Right lobe of liver (tissue), 6 donors: ENCODE results near the gene BIK. TPM values are rescaled to one million over a fixed set of nuclear protein-coding genes. Genes with fewer than 3 reads are reported as not detected.

Experiments
- ATAC-seq, 4 donors: fragments of 200-7000 bp; cut with Tn5 transposase; one replicate each; pipeline ENCODE4 v1.9.1; 2020; ENCODE audit warnings: mild to moderate bottlenecking in 4 of 4, moderate library complexity in 4 of 4
- DNase-seq, 3 donors: peaks; one replicate each; pipeline ENCODE4 v3.0.0-alpha.2; 2020
- H3K27ac ChIP-seq, 3 donors: fragments of 200-600 bp; one replicate each; pipeline ENCODE4 v1.8.0; 2022
- H3K27me3 ChIP-seq, 2 donors: fragments of 200-600 bp; one replicate each; pipeline ENCODE4 v1.8.0; 2022
- H3K36me3 ChIP-seq, 4 donors: fragments of 200-600 bp; sonication (generic) in 1 of 4; one replicate each; pipeline versions ENCODE4 v1.5.1 to v1.8.0; 2017 to 2022; ENCODE audit warnings: control low read depth in 1 of 4
- H3K4me1 ChIP-seq, 4 donors: fragments of 200-600 bp; sonication (generic) in 1 of 4; one replicate each; pipeline versions ENCODE4 v1.5.1 to v1.8.0; 2017 to 2022; ENCODE audit warnings: control low read depth in 1 of 4
- H3K4me3 ChIP-seq, 3 donors: fragments of 200-600 bp; one replicate each; pipeline ENCODE4 v1.8.0; 2022
- H3K9me3 ChIP-seq, 4 donors: fragments of 200-600 bp; sonication (generic) in 1 of 4; one replicate each; pipeline versions ENCODE4 v1.5.1 to v1.8.0; 2017 to 2022; ENCODE audit warnings: control low read depth in 1 of 4
- POLR2A ChIP-seq: fragments of 450-650 bp; IDR thresholded peaks from one replicate; pipeline ENCODE4 v1.6.1; 2017; ENCODE audit warnings: antibody characterized with exemption, mild to moderate bottlenecking
- WGBS: methylation state at CpG from one replicate; pipeline ENCODE4 v1.1.6; 2018; ENCODE audit warnings: low coverage, low lambda C conversion rate; ENCODE audit not compliant: insufficient coverage; ENCODE audit errors: missing lambda C conversion rate; 5-methylcytosine and 5-hydroxymethylcytosine counted together
- intact Hi-C, 2 donors: fragments of 100-400 bp; cut with DNase I; formaldehyde crosslinking; loops; one replicate each; pipeline versions ENCODE4 v1.11.2 to v1.14.1; 2022
- total RNA-seq, 6 experiments: library from RNA; depleted of rRNA in 2 of 6; stranded (reverse); fragments of >200 nt in 2 of 6; fragmentation: NEBNext Ultra II Directional in 3 of 6; extraction: Animal tissue kit (Norgen Biotek cat#: 25700) in 3 of 6; gene quantifications; one replicate each; pipeline versions ENCODE4 v1.1.0 to v1.2.4, GENCODE V29; 2016 to 2023
- TF ChIP-seq, protein P1 (sequence below), 4 donors: fragments of 200-600 bp in 3 of 4; fragments of 450-650 bp in 1 of 4; IDR thresholded peaks; one replicate each; pipeline versions ENCODE4 v1.5.1 to v1.8.0; 2016 to 2022; ENCODE audit warnings: antibody characterized with exemption in 4 of 4, mild to moderate bottlenecking in 2 of 4
- donor health status: DM: no; HTN: yes; CAD: no.
- donor health status: DM: no; HTN: no; CAD: no.
- donor health status: DM: no; HTN: no; CAD: no.
- donor health status: DM: no; HTN: yes; CAD: no.
- donor health status: DM: no; HTN: yes; CAD: no.

BIK gene
- total RNA-seq, 6 experiments from 2014 or later = 0.22 to 0.42 (median 0.31) TPM; not detected in 1

DNA sequence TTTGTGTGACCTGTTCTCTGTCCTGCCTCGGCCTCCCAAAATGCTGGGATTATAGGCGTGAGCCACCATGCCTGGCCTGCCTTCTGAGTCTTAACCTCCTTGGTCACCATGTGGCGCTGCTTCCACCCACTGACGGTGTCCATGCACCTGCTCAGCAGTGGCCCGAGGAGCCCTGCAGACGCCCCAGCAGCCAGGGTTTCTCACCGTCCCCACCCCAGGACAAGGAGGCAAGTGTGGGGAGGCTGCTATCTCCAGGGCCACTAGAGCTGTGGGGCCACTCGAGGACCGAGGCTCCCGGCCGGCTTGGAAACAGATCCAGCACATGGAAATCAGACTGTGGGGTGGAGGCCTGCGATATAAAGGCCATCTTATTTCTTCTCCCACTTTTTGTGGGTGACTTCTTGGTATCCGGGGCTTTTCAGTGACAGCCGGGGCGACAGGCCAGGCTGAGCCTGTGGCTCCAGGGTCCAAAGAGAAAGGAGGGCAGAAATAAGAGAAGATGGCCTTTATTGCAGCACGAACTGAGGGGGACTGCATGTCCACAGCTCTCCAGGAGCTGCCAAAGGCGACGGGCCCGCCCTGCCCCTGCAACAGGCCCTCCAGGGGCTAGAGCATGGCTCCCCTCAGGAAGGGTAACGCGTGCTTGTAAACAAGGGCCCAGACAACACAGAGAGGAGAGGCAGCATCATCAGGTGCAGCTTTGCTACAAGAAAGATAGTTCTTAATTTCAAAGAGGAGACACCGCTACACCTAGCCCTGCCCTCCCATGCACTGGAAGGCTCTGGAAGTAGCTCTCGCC is 55.8 kb downstream of the BIK start:
- no peak overlapping the region for H3K27ac ChIP-seq

DNA sequence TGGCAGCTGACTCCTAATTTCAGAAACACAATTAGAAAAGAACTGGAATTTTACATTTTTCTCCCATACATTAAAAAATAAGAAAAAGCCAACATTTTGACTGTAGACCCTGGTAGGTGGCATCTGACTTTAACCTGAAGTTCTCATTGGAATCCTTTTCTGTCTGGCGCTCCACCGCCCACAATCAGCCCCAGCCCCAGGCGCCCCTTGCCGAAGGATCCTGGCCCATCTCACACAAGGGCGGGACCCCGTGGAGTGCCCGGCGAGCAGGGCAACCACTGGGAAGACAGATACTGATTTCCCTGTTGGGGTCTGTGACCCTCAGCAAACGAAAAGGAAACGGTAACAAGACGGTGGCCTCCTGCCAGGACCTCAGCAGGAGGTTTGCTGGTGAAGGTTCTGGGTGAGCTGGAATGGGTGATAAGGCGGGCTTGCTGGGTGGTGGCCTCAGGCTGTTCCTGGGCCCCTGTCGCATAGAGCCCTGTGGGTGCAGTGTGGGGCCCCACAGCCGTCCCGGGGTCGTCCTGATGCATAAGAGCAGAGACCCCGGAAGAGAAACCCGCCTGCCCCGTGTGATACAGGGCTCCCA is 56.5 kb downstream of the BIK start:
- Histone ChIP-seq H3K27ac (no peak overlapping the region), H3K27me3 (no peaks in the 10 kb centered on the region), H3K4me1 (no peaks in the 10 kb centered on the region), H3K4me3 (no peak overlapping the region), H3K36me3 (peaks cover 0 to 22% (median 0%) of the 10 kb centered on the region in 4 donors), H3K9me3 (no peaks in the 10 kb centered on the region)
- DNase-seq = no peak
- ATAC-seq = no peak
- WGBS = 75% methylated on average over 6 of the region's 19 CpGs
- TF ChIP-seq POLR2A = no peak
- intact Hi-C loops = no loop called here

More for the DNA sequence above, 55.8 kb downstream of the BIK start:
- WGBS = 81% methylated on average over 7 of the region's 23 CpGs
- Histone ChIP-seq H3K4me3 (no peak overlapping the region), H3K4me1 (no peaks in the 10 kb centered on the region), H3K27me3 (no peaks in the 10 kb centered on the region), H3K9me3 (no peaks in the 10 kb centered on the region), H3K36me3 (peaks cover 0 to 16% (median 0%) of the 10 kb centered on the region in 4 donors)
- no peak for DNase-seq
- intact Hi-C loops = no loop called here
- no peak for ATAC-seq
- TF ChIP-seq POLR2A = no peak
- TF ChIP-seq, protein P1, sequence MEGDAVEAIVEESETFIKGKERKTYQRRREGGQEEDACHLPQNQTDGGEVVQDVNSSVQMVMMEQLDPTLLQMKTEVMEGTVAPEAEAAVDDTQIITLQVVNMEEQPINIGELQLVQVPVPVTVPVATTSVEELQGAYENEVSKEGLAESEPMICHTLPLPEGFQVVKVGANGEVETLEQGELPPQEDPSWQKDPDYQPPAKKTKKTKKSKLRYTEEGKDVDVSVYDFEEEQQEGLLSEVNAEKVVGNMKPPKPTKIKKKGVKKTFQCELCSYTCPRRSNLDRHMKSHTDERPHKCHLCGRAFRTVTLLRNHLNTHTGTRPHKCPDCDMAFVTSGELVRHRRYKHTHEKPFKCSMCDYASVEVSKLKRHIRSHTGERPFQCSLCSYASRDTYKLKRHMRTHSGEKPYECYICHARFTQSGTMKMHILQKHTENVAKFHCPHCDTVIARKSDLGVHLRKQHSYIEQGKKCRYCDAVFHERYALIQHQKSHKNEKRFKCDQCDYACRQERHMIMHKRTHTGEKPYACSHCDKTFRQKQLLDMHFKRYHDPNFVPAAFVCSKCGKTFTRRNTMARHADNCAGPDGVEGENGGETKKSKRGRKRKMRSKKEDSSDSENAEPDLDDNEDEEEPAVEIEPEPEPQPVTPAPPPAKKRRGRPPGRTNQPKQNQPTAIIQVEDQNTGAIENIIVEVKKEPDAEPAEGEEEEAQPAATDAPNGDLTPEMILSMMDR (IDR thresholded peaks at IDR 0.05) = no peak

DNA sequence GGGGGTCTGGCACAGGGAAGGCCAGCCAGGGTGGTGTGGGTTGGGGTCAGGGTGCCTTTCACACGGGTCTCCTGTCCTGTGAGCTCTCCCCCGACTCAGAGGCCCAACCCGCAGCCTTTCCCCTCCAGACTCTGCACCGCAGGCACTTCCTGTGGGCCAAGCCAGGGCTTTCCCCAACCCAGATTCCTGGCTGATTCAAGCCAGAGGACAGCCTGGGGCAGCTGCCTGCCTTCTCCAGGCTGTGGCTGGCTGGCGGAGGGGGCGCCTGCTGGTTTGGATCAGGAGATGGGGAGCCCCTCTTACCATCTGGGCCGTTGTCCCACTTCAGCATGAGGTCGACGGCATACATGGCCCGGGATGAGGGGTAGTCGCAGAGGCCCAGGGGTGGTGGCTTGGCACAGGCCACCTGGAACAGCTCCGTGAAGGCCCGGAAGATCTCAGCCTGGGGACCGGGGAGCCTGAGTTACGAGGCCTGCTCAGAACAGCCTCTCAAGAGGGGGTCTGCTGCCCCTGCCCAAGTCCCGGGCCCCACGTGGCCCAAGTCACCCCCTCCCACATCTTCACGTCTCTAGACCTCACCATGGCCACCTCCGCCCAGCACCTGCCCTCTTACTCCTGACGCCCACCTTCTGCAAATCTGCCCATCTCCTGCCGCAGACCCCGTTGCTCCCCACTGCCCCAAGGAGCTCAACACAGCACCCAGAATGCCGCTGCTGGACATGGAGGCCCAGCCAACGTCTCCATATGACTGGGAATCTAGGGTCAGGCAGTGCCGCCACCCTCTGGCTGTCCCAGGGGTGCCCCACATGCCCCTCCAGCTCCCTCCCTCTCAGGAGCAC is 58.1 kb downstream of the BIK start:
- TF ChIP-seq, protein P1 (IDR thresholded peaks at IDR 0.05) = no peak
- no peak for TF ChIP-seq POLR2A
- intact Hi-C loops = no loop called here
- Histone ChIP-seq H3K4me1 (no peaks in the 10 kb centered on the region), H3K36me3 (peaks cover 0 to 27% (median 0%) of the 10 kb centered on the region in 4 donors), H3K27ac (no peak overlapping the region), H3K27me3 (no peaks in the 10 kb centered on the region), H3K4me3 (no peak overlapping the region), H3K9me3 (no peaks in the 10 kb centered on the region)
- WGBS = 62% methylated on average over 4 of the region's 25 CpGs
- ATAC-seq = no peak
- no peak for DNase-seq

GRCh38 chr22:43169310-43170130 is 59.0 kb downstream of the BIK start:
- no peaks in the 10 kb centered on the region for H3K4me1 ChIP-seq
- 100% methylated on average over 2 of the region's 23 CpGs for WGBS
- no peaks in the 10 kb centered on the region for H3K27me3 ChIP-seq
- H3K9me3 ChIP-seq = no peaks in the 10 kb centered on the region
- H3K27ac ChIP-seq = no peak overlapping the region
- H3K36me3 ChIP-seq = peaks cover 0 to 35% (median 3%) of the 10 kb centered on the region in 4 donors
- TF ChIP-seq, protein P1 (IDR thresholded peaks at IDR 0.05) = no peak
- TF ChIP-seq POLR2A = no peak
- ATAC-seq (no peak), DNase-seq (no peak)
- H3K4me3 ChIP-seq = no peak overlapping the region
- intact Hi-C loops = no loop called here
